DOHH2 (cell line): ENCODE data around the gene FOLR2.

ENCODE experiments used
- H3F3A ChIP-seq: fragments of 200-600 bp; sonication (generic), shearing (Covaris generic); 2 replicates; pipeline ENCODE4 v1.6.0; 2016; ENCODE audit warnings: antibody characterized with exemption, mild to moderate bottlenecking; ENCODE audit not compliant: control insufficient read depth, insufficient read depth
- H3K27ac ChIP-seq: fragments of 200-600 bp; sonication (generic); 2 replicates; pipeline ENCODE4 v1.5.1; 2014; ENCODE audit warnings: low read depth, mild to moderate bottlenecking, low read length, moderate library complexity
- H3K27me3 ChIP-seq: fragments of 200-600 bp; sonication (generic); 2 replicates; pipeline ENCODE4 v1.6.1; 2014; ENCODE audit warnings: mild to moderate bottlenecking, low read length, mixed read lengths; ENCODE audit not compliant: control insufficient read depth
- H3K36me3 ChIP-seq: fragments of 200-600 bp; sonication (generic); 2 replicates; pipeline ENCODE4 v1.6.1; 2014; ENCODE audit warnings: mild to moderate bottlenecking, low read length, moderate library complexity, mixed read lengths; ENCODE audit not compliant: control insufficient read depth
- H3K4me1 ChIP-seq: fragments of 200-600 bp; sonication (generic); 2 replicates; pipeline ENCODE4 v1.6.1; 2014; ENCODE audit warnings: mild to moderate bottlenecking, low read length, mixed read lengths; ENCODE audit not compliant: control insufficient read depth
- H3K4me2 ChIP-seq: fragments of 200-600 bp; sonication (generic); 2 replicates; pipeline ENCODE4 v1.6.0; 2014; ENCODE audit warnings: mild to moderate bottlenecking, low read length, moderate library complexity
- H3K4me3 ChIP-seq: fragments of 200-600 bp; sonication (generic); 2 replicates; pipeline ENCODE4 v1.5.1; 2014; ENCODE audit warnings: mild to moderate bottlenecking, low read length, mixed read lengths
- H3K79me2 ChIP-seq: fragments of 200-600 bp; sonication (generic); 2 replicates; pipeline ENCODE4 v1.6.1; 2014; ENCODE audit warnings: mild to moderate bottlenecking, low read length, mixed read lengths; ENCODE audit not compliant: control insufficient read depth
- H3K9me2 ChIP-seq: fragments of 200-600 bp; sonication (generic); replicated peaks from 2 replicates; pipeline ENCODE4 v1.6.1; 2014; ENCODE audit warnings: mild to moderate bottlenecking, low read length, mixed read lengths; ENCODE audit not compliant: control insufficient read depth
- H3K9me3 ChIP-seq: fragments of 200-600 bp; sonication (generic); 2 replicates; pipeline ENCODE4 v1.6.1; 2014; ENCODE audit warnings: antibody characterized with exemption, low read length, mixed read lengths; ENCODE audit not compliant: control insufficient read depth, insufficient read depth
- H4K20me1 ChIP-seq: fragments of 200-600 bp; sonication (generic); 2 replicates; pipeline ENCODE4 v1.6.0; 2014; ENCODE audit warnings: low read depth, mild to moderate bottlenecking, antibody characterized with exemption, low read length, moderate library complexity; ENCODE audit not compliant: control insufficient read depth, insufficient read depth
- CTCF ChIP-seq: fragments of 200-600 bp; sonication (generic); IDR thresholded peaks from one replicate; pipeline ENCODE4 v1.5.1; 2014; ENCODE audit warnings: antibody characterized with exemption, mild to moderate bottlenecking, low read depth, low read length; ENCODE audit not compliant: poor library complexity, severe bottlenecking
- EZH2phosphoT487 ChIP-seq: fragments of 200-600 bp; sonication (generic); IDR thresholded peaks from 2 replicates; pipeline ENCODE4 v1.6.1; 2017; ENCODE audit warnings: borderline replicate concordance, mild to moderate bottlenecking, antibody characterized with exemption, low read length, moderate library complexity, mixed read lengths

The FOLR2 gene

GRCh38 chr11:72233056-72233772 lies 16.6 kb downstream of the FOLR2 start:
- no peaks in the 10 kb centered on the region for H3K4me1 ChIP-seq
- H3K4me2 ChIP-seq, result no peak overlapping the region
- TF ChIP-seq EZH2phosphoT487 (no peak), CTCF (no peak)
- peaks cover 96% of the 10 kb centered on the region for H3K36me3 ChIP-seq
- H3F3A ChIP-seq, result peaks cover 8% of the 10 kb centered on the region
- no peak overlapping the region for H3K27ac ChIP-seq
- H3K27me3 ChIP-seq, result no peaks in the 10 kb centered on the region
- no peaks in the 10 kb centered on the region for H3K9me3 ChIP-seq
- H4K20me1 ChIP-seq, result peaks cover under 1% of the 10 kb centered on the region; the same call in 1 of the 2 replicates
- no peaks in the 10 kb centered on the region for H3K79me2 ChIP-seq
- H3K9me2 ChIP-seq, result no peaks in the 10 kb centered on the region
- no peak overlapping the region for H3K4me3 ChIP-seq

GRCh38 chr11:72233773-72234513 lies 17.3 kb downstream of the FOLR2 start:
- Histone ChIP-seq H3K27ac (no peak overlapping the region), H3K4me1 (no peaks in the 10 kb centered on the region), H3K4me2 (no peak overlapping the region), H3F3A (peaks cover 8% of the 10 kb centered on the region), H3K36me3 (peaks cover 95% of the 10 kb centered on the region), H3K9me3 (no peaks in the 10 kb centered on the region), H3K79me2 (no peaks in the 10 kb centered on the region), H4K20me1 (peaks cover 8% of the 10 kb centered on the region; the same call in 1 of the 2 replicates), H3K4me3 (no peak overlapping the region), H3K9me2 (no peaks in the 10 kb centered on the region), H3K27me3 (0 out of 2 replicates have a peak, but pooled peaks cover 3% of the 10 kb centered on the region)
- TF ChIP-seq EZH2phosphoT487, result no peak
- TF ChIP-seq CTCF, result no peak

- Histone ChIP-seq H3K4me2 (no peak overlapping the region), H3K27me3 (peaks cover 6% of the 10 kb centered on the region), H3K9me2 (no peaks in the 10 kb centered on the region), H3K4me1 (peaks cover 2% of the 10 kb centered on the region; the same call in 1 of the 2 replicates), H3K9me3 (no peaks in the 10 kb centered on the region), H3F3A (peaks cover 8% of the 10 kb centered on the region), H4K20me1 (peaks cover 9% of the 10 kb centered on the region; the same call in 1 of the 2 replicates), H3K27ac (no peak overlapping the region), H3K36me3 (peaks cover 90% of the 10 kb centered on the region), H3K4me3 (no peak overlapping the region), H3K79me2 (no peaks in the 10 kb centered on the region)
- TF ChIP-seq CTCF, result no peak
- TF ChIP-seq EZH2phosphoT487, result no peak
These were observed 17.9 kb downstream of the FOLR2 start for GRCh38 chr11:72234514-72234830.
